GM18499 (cell line): Measurements from ENCODE around the gene PGS1.

Experiments used
- ATAC-seq: cut with Tn5 transposase; IDR thresholded peaks from one replicate; pipeline ENCODE4 v1.9.1; 2021; ENCODE audit warnings: moderate number of reproducible peaks; ENCODE audit not compliant: insufficient read depth, unreplicated experiment

The PGS1 gene

DNA sequence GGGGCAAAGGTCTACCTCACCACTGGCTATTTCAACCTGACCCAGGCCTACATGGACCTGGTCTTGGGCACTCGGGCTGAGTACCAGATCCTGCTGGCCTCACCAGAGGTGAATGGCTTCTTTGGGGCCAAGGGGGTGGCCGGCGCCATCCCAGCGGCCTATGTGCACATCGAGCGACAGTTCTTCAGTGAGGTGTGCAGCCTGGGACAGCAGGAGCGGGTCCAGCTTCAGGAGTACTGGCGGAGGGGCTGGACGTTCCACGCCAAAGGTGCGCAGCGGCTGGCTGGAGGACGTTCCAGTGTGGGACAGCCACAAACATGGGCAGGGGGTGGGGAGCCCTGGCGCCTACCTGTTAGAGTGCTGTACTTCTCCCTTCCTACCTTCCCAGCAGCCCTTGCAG, 25.4 kb downstream of the PGS1 start:
- no peak for ATAC-seq

DNA sequence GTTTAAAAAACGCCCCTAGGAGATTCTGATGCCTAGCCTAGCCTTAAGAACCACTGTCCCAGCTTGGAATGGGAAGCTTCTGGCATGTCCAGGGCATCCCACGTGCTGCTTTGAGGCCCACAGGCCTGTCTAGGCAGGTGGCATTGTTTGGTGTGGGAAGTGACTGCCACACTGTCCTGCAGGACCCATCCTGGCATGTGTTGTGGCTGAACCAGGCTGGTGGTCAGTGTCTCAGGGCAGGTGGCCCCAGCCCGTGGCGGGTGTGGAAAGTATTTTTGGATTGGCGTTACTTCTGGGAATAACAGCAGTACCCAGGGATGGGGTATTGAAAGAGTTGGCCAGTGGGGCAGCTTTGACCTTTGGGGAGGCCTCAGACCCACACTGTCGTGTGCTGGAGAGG, 27.9 kb downstream of the PGS1 start:
- no peak for ATAC-seq

DNA sequence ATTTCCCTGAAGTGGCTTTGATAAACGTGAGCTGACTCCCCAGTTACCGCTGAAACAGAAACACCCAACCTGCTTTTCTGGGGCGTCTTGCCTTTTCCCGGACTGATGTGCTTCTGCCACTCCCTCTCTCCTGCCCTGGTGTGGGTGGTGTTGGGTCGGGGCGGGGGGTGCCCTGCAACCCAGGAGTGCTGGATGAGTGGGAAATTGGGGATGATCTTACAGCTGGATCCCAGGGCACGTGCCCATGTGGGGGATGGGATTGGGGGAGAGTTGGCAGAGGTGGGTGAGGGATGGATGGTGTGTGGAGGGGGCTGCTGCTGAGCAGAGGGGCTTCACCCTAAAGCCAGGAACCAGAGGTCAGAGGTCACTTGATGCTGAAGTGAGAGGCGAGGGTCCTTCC, 28.5 kb downstream of the PGS1 start:
- ATAC-seq: no peak

DNA sequence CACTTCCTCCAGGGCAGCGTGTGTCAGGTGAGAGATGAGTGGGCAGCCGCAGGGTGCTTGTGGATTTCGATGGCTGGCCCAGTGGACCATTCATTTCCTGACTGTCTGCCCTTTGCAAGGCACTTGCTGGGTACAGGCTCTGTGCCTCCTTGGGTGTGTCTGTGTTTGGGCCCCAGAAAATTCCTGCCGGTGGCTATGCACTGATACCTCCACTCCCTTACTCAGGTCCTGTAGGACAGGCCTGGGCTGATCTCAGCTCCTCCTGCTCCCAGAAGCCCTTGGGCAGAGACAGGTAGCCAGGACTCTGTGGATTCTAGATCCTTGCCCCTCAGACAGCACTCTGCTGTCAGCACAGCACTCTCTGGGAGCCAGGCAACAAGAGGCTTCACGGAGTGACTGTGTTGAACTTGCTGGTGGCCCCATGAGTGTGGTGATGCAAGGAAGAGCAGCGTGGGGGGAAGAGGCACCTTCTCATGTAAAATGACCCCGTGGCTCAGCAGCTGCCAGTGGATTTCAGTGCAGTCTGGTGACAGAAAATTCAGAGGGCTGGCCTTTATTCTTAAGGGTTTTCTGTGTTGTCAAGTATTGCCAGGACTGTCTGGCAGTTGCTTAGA, 29.0 kb downstream of the PGS1 start:
- no peak for ATAC-seq

DNA sequence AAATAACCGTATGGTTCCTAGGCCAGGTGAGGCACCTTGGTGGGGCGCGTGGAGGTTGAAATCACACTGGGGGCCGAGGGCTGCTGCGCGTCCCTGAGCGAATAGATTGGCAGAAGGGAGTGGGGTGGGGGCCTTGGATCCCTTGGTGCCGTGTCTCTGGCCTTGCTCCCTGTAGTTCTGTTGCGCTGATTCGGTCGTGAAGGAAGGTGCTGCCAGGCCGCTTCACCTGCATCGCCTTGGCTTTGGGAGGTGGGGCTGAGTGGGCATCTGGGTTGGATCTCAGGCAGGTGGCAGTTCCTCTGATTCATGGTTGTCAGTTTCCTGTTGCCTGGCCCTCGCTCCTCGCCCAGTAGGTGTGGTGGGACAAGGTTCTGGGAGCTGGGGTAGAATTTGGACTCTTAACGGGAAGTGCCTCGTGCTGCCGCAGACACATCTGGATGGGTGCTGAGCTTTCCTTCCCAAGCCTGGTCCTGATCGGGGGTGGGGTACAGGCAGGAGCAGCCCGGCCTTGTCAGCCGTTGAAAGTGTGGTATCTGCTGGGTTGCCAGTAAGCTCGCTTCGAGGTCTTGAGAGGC, 30.1 kb downstream of the PGS1 start:
- ATAC-seq: no peak

DNA sequence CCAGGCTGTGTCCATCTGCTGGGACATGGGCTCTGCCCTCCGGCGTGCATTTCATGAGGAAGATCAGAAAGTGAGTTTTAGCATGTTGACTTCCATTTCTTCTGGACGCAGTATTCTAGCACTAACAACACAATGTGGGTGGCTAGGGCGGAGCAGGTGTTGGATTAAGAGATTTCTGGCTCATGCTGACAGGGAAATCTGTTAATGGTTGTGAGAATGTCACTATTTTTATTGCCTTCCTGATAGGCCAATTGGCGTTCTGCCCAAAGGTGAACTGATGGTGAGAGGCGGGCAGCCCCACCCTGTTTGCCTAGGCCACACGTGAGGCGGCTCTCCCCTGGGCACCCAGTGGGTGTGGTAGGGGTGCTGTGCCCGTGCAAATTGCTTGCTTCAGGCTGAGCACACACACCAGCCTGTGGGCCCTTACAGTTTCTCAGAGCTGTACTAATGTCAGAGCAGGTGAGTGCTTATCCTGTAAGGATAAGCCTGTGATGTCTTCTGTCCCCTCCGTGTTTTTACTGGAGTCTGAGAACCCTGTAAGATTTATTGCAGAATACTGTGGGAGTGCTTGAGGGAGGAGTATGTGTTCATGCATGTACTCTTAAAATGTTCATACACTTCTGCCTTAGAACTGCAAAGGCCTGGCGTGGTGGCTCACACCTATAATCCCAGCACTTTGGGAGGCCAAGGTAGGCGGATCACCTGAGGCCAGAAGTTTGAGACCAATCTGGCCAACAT, 30.9 kb downstream of the PGS1 start:
- no peak for ATAC-seq

DNA sequence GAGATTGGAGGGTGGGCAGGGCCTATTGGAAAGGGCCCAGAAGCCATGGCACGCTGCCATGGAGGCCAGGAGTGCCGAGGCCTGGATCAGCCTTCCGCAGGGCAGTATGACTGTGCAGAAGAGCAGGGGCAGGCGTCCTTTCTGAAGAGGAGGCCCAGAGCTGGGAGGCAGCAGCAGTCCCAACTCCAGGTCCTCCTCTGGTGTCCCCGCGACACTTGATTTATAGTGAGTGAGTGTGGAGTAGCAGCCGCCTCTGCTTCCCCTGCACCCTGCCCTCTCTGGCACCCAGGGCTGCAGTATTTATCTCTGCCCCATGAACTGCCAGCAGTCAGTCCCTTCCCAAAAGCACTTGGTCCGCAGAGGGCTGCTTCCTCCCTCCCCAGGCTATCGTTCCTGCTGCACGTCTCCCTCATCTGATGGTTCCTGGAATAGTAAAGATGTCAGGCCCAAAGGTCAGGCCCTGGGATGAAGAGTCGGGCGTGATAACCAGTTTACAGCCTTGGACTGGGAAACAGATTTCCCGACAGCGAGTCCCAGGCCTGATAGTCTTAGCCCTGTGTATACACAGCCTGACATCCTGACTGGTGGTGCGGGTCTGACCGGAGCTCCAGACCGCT, 32.9 kb downstream of the PGS1 start:
- no peak for ATAC-seq

DNA sequence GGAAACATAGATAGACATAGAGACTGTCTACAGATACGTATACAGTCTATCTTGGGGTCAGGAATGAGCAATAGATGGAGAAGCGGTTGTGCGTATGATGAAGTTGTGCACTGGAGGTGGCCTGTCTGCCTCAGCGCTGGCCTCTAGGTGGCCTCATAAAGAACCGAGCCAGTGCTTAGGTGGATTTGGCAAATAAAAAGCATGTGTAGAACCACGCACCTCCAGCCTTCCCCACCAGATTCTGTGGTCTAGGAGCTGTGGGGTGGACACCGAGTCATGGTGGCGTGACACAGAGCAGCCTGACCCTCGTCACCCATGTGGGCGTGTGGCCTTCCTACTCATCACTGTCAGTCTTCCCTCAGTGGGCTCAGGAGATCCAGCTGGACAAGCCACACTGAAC, 34.0 kb downstream of the PGS1 start:
- no peak for ATAC-seq

DNA sequence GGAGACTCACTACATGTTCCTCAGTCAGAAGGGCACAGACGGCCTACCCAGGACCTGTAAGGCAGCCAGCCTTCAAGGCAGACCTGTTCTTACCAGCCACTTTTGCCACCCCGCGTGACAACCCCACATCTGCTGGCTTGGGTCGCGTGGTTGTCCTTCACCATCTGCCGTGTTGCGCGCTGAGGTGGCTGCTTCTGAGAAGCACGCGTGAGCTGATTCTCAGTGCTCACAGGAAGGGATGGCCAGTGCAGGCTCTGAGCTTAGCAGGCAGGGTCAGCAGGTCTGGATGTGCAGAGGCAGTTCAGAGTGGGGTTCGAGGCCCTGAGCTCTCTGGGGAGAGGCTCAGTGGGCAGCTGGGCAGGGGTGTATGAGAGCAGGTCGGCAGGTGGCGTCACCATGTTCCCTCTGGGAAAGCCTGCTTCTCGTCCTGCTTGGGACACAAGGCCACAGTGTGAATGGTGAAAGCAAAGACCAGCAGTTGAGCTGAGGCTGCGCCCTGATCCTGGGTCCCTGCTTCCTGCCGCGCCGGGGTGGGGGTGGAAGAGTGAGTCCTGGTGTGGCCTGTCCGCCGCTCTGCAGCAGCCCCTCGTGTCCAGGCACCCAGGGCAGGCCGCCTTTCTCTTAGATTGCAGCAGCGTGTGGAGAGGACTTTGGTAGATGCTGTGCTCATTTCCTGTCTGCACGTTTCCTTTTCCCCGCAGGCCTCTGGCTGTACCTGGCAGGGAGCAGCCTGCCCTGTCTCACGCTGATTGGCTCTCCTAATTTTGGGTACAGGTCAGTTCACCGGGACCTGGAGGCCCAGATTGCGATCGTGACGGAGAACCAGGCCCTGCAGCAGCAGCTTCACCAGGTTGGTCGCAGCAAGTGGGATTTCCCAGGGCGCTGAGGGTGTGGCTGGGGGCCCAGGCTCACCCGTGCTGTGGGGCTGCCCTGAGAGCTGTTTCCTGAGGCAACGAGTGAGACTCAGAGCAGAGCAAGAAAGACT, 36.0 kb downstream of the PGS1 start:
- ATAC-seq: no peak

DNA sequence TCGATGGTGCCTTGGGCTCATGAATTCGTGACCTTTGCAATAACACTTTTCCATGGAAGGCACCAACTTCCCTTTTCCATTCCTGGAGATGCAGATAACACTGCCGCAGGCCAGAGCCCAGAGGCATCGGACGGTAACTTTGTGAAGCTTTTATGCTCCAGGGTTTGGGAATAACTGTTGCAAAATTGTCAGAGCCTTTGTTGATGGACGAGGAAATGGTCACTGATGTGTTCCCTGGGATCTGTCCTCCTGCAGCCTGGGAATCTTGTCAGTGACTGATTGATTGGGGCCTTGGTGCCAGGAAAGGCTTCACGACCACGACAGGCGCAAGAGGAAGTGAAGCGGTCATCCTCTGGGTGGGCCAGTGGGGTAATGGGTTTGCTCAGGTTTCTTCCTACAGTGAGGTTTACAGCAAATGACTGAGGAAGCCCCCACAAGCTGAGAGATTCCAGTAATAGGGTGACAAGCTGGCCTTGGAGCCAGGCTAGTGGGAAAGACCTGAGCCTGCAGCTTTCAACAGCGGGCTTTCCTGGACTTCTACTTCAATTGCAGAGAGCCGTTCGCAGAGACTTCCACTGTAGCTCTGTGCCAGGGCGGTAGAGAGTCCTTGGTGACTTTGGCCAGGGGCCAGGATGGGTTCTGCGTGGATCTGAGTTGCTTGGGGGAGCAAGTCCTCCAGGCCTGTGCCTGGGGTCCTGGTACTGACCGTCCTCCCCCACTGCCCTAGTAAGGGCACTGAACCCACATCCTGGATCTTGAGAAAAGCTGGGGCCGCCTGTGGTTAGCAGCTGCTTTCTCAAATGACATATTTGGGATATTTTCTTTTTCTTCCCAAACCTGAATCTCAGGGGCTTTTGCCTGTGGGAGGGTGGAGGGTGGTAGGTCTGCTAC, 37.6 kb downstream of the PGS1 start:
- ATAC-seq: no peak

DNA sequence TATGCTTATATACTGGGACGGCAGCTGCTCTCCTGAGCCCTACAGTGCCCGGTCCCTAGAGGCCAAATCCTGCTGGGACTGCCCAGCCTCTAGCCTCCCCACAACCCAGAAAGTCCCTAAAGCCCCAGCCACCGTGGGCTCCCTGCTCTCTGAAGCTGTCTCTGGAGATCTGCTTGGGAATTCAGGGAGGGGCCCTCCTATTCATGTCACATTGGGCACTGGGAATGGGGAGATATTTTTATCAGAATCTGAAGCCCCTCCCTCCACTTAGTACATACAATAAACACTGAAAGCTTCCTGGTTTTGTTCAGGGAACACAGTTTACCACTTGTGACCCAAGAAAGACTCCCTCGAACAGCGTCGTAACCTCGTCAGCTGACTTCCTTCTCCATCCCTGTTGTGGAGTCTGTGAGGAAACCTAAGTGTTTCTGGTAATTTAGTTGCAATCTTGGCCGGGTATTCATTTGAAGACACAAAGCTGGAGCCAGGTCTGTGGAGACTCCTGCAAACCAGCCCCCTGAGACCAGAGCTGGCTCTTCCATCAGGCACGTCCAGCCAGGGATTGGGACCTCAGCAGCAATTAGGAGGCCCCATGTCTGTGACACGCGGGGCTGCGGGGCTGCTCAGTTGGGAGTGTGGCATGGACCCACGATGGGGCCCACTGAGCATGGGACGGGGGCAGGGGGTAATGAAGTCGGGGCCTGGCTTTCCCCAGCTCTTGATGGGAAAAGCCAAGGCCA, 38.5 kb downstream of the PGS1 start:
- no peak for ATAC-seq

GRCh38 chr17:78417531-78417909, 39.1 kb downstream of the PGS1 start:
- ATAC-seq: no peak

DNA sequence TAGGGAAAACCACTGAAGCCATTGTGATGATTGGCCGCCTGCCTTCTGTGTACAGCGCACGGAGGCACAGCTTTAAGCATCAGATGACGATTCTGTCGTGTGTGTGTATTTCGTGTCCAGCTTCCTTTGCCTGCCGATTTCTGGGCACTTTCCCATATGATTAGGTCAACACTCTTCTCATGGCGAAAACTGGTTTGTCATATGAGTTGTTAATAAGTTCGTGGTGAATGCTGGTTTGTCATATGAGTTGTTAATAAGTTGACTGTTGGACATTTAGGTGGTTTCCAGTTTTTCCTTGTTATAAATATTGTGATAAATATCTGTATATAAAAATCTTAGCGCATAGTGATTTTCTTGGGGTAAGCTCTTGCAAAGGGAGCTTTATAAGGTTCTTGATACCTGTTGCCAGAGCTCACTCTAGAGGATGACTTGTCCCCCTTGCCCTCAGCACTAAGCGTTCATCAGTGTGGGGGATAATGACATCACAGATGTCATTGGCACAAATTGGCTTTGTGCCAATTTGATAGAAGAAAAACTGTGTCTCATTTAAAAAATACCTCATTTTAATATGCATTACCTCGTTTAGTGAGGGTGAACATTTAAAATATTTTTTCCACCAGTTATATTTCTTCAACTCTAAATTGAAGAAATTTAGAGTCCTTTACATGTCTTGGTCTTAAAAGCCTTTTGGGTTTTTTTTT, 40.0 kb downstream of the PGS1 start:
- ATAC-seq: no peak

DNA sequence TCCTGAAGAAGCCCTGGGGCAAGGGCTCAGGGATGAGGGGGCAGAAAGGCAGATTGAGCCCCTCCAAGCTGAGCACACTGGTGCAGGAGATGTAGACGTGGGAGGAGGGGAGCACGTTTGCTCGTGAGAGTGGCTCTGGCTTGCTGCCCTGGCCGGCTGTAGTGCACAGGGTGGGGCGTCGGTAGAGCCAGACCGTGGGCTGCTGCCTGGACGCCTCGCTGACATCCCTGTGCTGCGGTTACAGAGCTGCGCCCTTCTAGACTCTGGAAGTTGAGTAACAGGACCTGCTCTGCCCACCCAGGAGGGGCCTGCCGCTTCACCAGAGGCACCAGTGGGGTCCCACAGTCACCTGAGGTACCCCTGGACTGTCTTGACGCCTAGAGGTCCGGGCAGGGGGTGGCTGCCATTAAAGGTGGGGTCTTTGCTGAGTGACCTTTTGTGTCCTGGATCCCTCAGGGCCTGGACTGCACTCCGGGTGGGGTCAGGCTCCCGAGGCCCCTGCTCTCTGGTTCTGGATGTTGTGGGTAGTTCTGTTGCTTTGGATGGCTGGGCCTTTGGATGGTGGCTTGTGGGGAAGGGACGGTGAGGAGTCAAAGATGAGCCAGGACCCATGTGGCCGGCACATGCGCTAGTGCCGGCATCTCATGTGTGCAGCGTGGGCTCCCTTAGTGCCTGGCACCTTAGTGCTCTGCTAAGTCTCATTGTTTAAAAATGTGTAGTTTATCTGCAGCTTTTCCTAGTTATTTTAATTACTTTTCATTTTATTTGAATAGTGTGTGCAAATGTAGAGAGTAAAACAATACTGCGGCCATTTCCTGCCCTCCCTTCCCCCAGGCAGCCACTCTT, 41.7 kb downstream of the PGS1 start:
- no peak for ATAC-seq

DNA sequence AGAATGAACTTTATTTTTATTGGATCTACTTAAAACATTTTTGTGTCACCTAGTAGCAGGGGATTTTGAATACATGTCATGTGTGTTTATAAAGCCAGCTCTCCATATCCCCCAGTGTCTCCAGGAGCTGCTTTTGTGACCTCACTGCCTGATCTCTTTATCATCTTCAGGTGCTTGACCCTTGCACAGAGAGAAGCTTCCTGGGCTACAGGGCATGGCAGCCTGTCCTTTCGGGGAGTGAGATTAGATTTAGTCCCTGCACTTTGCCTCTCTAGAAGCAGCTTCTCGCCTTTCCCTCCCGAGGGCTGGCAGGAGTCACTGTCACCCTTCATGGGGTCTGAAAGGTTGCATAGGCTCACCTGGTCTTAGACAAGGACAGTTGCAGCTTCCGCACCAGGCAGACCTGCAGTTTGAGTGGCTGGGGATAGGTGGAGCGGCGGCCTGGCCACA, 42.7 kb downstream of the PGS1 start:
- no peak for ATAC-seq

DNA sequence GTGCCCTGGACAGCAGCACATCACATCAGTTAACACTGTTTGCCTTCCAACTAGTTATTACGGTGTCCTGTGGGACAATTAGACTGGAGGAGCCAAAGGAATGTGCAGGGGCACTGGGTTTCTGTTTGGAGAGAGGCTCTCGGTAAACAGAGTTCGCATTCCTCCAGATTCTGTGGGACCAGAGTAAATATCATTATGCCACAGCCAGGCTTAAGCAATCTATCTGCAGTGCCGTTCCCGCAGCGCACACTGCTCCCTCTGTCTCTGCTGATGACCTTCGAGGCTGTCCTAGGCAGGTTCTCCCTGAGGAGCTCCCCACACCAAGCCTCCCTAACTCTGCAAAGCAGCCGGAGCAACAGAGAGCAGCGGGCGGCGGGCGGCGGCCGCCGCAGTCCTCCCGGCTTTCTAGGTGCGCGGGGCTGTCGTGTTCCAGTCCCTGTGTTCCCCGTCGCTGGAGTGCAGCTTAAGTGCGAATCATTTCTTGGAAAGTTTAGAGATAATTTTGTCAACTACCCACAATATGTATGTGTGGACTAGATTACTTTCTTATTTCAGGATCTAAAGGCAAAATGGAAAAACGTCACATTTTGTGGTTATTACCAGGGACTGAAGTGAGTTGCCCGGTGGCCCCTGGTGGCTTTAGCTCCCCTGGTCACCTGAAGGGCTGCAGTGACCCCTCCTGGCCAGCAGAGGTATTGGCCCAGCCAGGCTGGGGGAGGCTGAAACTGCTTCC, 43.3 kb downstream of the PGS1 start:
- ATAC-seq: no peak

DNA sequence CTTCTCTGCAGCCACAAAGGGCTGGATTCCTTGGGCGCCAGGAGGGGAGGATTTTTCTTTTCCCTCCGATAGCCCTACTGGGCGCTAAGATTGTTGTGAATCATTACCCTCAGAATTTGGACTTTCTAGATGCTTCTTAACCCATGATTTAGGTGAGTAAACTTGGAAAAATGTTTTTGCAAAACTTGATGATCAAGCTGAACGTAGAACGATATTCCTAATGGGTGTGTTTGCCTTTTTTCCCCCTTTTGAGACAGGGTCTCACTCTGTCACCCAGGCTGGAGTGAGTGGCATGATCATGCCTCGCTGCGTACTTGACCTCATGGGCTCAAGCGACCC, 43.8 kb downstream of the PGS1 start:
- ATAC-seq: no peak
